Calu3 (cell line): ENCODE data around the gene COA5. TPM values are rescaled to one million over a fixed set of nuclear protein-coding genes. Genes with fewer than 3 reads are reported as not detected.

Source experiments
- BruUV-seq: library from RNA; stranded (reverse); fragments of 400-500 nt; replicated peaks from 2 replicates; lab custom pipeline; 2021; lab: Mats Ljungman, UMichigan
- CTCF ChIA-PET: fragments of 300-600 bp; sonication (Branson Sonifier 250); formaldehyde crosslinking; loops from one replicate; lab custom pipeline; 2022; ENCODE audit warnings: antibody characterized with exemption; lab: Charles Lee
- DNase-seq: peaks from one replicate; pipeline ENCODE4 v3.0.0; 2022
- H3K27ac Mint-ChIP-seq: one replicate; pipeline ENCODE4 v1.8.0; 2022; ENCODE audit warnings: mixed read lengths; ENCODE audit not compliant: unreplicated experiment
- H3K27me3 Mint-ChIP-seq: one replicate; pipeline ENCODE4 v1.8.0; 2022; ENCODE audit warnings: mixed read lengths; ENCODE audit not compliant: unreplicated experiment
- H3K36me3 Mint-ChIP-seq: one replicate; pipeline ENCODE4 v1.8.0; 2022; ENCODE audit warnings: mild to moderate bottlenecking, moderate library complexity, mixed read lengths; ENCODE audit not compliant: insufficient read depth, unreplicated experiment
- H3K4me1 Mint-ChIP-seq: one replicate; pipeline ENCODE4 v1.8.0; 2022; ENCODE audit warnings: mild to moderate bottlenecking, low read depth, mixed read lengths; ENCODE audit not compliant: unreplicated experiment
- H3K4me3 Mint-ChIP-seq: one replicate; pipeline ENCODE4 v1.8.0; 2022; ENCODE audit warnings: mild to moderate bottlenecking, low read depth, moderate library complexity, mixed read lengths; ENCODE audit not compliant: unreplicated experiment
- H3K9me3 Mint-ChIP-seq: one replicate; pipeline ENCODE4 v1.8.0; 2022; ENCODE audit warnings: low read depth, mixed read lengths; ENCODE audit not compliant: unreplicated experiment
- intact Hi-C: fragments of 100-400 bp; cut with micrococcal nuclease; formaldehyde crosslinking; loops from one replicate; pipeline ENCODE4 v1.10.0; 2022; ENCODE audit not compliant: unreplicated experiment
- total RNA-seq: library from RNA; stranded (reverse); gene quantifications from 2 replicates; pipeline ENCODE4 v1.2.3, GENCODE V29; 2022
- TF ChIP-seq, protein P1 (sequence below): fragments of 200-600 bp; IDR thresholded peaks from one replicate; pipeline ENCODE4 v1.8.0; 2022; ENCODE audit warnings: antibody characterized with exemption; ENCODE audit not compliant: unreplicated experiment

The COA5 gene
- total RNA-seq, 1 experiment from 2014 or later, result 24.9 TPM

DNA sequence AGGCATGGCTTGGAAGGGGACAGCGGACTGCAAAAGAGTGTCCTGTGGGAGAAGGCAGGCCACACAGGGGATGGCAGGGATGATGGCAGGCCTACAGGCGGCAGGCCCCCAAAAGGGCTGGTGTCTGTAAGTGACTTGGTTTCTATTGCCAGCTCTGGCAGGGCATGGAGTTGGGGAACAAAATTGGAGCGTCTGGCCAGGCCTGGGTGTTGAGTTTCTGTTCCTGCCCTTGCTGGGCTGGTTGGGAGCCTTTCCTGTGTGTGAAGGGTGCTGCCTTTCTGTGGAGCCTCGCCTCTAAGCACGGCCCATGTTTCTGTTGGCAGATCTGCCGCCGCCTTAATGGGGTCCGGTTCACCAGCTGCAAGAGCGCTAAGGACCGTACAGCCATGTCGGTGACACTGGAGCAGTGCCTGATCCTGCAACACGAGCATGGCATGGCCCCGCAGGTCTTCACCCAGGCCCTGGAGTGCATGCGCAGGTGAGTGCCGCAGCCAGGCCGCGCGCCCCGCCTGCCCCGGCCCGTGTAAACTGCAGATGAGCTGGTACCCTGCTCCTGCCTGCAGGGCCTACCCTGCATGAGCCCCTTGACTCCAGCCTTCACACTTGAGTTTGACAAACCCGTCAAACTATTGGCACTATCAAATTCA, 31.5 kb downstream of the COA5 start:
- Mint-ChIP-seq H3K27me3 (no peaks in the 10 kb centered on the region), H3K27ac (no peak overlapping the region), H3K4me3 (no peak overlapping the region), H3K36me3 (peaks cover 6% of the 10 kb centered on the region), H3K9me3 (no peaks in the 10 kb centered on the region), H3K4me1 (no peaks in the 10 kb centered on the region)
- DNase-seq, result no peak
- intact Hi-C loops, result no loop called here
- BruUV-seq, result no TSS peak
- TF ChIP-seq, protein P1, sequence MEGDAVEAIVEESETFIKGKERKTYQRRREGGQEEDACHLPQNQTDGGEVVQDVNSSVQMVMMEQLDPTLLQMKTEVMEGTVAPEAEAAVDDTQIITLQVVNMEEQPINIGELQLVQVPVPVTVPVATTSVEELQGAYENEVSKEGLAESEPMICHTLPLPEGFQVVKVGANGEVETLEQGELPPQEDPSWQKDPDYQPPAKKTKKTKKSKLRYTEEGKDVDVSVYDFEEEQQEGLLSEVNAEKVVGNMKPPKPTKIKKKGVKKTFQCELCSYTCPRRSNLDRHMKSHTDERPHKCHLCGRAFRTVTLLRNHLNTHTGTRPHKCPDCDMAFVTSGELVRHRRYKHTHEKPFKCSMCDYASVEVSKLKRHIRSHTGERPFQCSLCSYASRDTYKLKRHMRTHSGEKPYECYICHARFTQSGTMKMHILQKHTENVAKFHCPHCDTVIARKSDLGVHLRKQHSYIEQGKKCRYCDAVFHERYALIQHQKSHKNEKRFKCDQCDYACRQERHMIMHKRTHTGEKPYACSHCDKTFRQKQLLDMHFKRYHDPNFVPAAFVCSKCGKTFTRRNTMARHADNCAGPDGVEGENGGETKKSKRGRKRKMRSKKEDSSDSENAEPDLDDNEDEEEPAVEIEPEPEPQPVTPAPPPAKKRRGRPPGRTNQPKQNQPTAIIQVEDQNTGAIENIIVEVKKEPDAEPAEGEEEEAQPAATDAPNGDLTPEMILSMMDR, result no peak
- CTCF ChIA-PET, result interaction anchor here (0.5 kb wide), 1 partner anchor 200 kb away, joined by 3 read pairs; no protein-coding TSS in a partner anchor

DNA sequence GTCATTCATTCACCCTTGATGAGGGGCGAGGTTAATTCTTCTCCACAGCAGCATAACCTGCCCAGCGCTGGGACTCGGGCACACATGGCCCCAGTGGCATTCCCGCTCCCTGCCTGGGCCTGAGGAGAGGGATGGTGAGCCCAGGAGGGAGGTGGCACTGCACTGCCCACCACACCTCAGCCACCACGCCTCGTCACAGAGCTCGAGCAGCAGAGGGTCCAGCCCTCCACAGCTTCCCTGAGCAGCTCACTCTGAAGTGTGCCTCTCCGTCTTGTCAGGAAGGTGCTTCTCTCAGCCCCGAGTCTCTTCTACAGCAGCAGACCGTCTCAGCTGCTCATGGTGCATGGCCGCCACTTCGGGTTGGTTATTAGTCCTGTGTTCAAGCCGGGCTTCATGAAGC, 34.9 kb downstream of the COA5 start:
- peaks cover 20% of the 10 kb centered on the region for H3K36me3 Mint-ChIP-seq

DNA sequence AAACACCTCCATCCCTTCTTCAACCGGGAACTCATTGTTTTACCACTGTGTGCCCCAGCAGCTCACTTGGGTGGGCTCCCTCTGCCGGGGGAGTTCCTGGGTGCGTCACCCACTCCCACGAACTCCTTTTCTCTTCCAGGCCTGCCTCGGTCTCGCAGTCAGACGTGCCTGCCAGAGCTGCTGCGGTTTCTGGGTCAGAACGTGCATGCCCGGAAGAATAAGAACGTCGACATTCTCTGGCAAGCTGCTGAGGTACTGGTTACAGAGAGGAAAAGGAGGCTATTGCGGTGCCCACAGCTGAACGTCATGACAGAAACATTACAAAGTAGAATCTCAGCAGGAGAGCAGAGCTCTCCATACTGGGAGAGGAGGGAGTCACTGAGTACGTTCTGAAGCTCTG, 35.6 kb downstream of the COA5 start:
- H3K4me1 Mint-ChIP-seq, result no peaks in the 10 kb centered on the region
- no peak overlapping the region for H3K4me3 Mint-ChIP-seq
- H3K27me3 Mint-ChIP-seq, result no peaks in the 10 kb centered on the region
- intact Hi-C loops, result no loop called here
- H3K9me3 Mint-ChIP-seq, result no peaks in the 10 kb centered on the region
- CTCF ChIA-PET, result no interaction called here
- TF ChIP-seq, protein P1, result no peak
- DNase-seq, result no peak
- H3K36me3 Mint-ChIP-seq, result peaks cover 14% of the 10 kb centered on the region
- H3K27ac Mint-ChIP-seq, result no peak overlapping the region
- no TSS peak for BruUV-seq

More for the DNA sequence above, 34.9 kb downstream of the COA5 start:
- Mint-ChIP-seq H3K27ac (no peak overlapping the region), H3K9me3 (no peaks in the 10 kb centered on the region), H3K4me1 (no peaks in the 10 kb centered on the region), H3K27me3 (no peaks in the 10 kb centered on the region), H3K4me3 (no peak overlapping the region)
- CTCF ChIA-PET, result no interaction called here
- no TSS peak for BruUV-seq
- no peak for DNase-seq
- TF ChIP-seq, protein P1, result no peak
- intact Hi-C loops, result no loop called here

DNA sequence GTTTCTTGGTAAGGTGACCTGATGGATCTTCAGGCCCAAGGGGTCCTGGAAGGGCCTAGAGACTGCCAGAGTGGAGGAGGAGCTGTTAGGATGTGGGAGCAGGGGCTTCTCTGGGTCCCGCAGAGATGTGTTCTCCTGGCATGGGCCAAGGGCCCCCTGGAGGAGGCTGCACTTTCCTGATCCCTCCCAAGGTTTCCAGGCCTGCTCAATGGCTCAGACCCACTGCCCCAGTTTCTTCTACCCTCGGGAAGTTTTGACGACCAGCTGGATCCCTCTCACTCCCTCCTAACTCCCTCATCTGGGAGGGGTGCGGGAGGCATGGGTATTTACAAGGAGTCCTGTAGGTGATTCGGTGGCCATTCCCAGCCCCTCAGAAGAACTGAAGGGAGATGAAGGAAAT, 36.1 kb downstream of the COA5 start:
- no peak overlapping the region for H3K4me3 Mint-ChIP-seq
- intact Hi-C loops, result no loop called here
- no peak for DNase-seq
- no peak overlapping the region for H3K27ac Mint-ChIP-seq
- H3K36me3 Mint-ChIP-seq, result peaks cover 14% of the 10 kb centered on the region
- TF ChIP-seq, protein P1, result no peak
- H3K27me3 Mint-ChIP-seq, result no peaks in the 10 kb centered on the region
- CTCF ChIA-PET, result no interaction called here
- no peaks in the 10 kb centered on the region for H3K9me3 Mint-ChIP-seq
- BruUV-seq, result no TSS peak
- H3K4me1 Mint-ChIP-seq, result no peaks in the 10 kb centered on the region
